Left ventricle myocardium inferior (tissue), 1 donor: ENCODE data around the gene USP24. TPM values are rescaled to one million over a fixed set of nuclear protein-coding genes. Genes with fewer than 3 reads are reported as not detected.
"Not testable (repeated sequence)": the region's sequence is repeated elsewhere in the genome, so short reads cannot be mapped to it uniquely, and the experiment has no call there.

ENCODE experiments used
- DNase-seq: peaks from one replicate; pipeline ENCODE4 v3.0.0-alpha.2; 2020
- H3K27ac ChIP-seq: fragments of 200-600 bp; replicated peaks from 2 replicates; pipeline ENCODE4 v1.8.0; 2021
- H3K27me3 ChIP-seq: fragments of 200-600 bp; 2 replicates; pipeline ENCODE4 v1.8.0; 2021; ENCODE audit warnings: low read depth
- H3K36me3 ChIP-seq: fragments of 200-600 bp; 2 replicates; pipeline ENCODE4 v1.8.0; 2021
- H3K4me1 ChIP-seq: fragments of 200-600 bp; 2 replicates; pipeline ENCODE4 v1.8.0; 2021
- H3K4me3 ChIP-seq: fragments of 200-600 bp; 2 replicates; pipeline ENCODE4 v1.8.0; 2021; ENCODE audit warnings: mild to moderate bottlenecking, moderate library complexity
- H3K9me3 ChIP-seq: fragments of 200-600 bp; replicated peaks from 2 replicates; pipeline ENCODE4 v1.8.0; 2021
- intact Hi-C: fragments of 100-400 bp; cut with micrococcal nuclease; formaldehyde crosslinking; loops from one replicate; pipeline ENCODE4 v1.11.0; 2022
- total RNA-seq: library from RNA; stranded (reverse); fragmentation: NEBNext Ultra II Directional; extraction: Animal tissue kit (Norgen Biotek cat#: 25700); gene quantifications from one replicate; pipeline ENCODE4 v1.2.1, GENCODE V29; 2021
- TF ChIP-seq, protein P1 (sequence below): fragments of 200-600 bp; IDR thresholded peaks from 2 replicates; pipeline ENCODE4 v1.8.0; 2021; ENCODE audit warnings: antibody characterized with exemption, mild to moderate bottlenecking, borderline replicate concordance
- donor health status: DM: no; HTN: yes; CAD: no; lungs with severe emphysema.

The USP24 gene
- total RNA-seq, 1 donor from 2014 or later, result 39.5 TPM

DNA sequence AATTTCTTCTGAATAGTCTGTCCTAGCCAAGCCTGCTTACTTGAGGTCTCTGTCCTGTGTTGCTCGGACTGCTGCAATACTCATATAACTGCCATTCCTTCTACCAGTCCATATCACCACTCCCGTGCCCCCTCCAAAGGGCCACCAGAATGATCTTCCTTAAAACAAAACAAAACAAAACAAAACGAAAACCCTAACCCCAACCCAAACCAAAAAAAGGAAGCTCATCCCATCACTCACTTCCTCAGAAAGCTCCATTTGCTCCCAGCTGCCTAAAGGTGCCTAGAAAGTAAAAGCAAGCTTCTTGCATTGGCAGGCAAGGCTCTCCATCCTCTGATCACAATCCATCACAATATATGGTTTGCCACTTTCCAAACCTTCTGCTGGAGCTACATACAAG is 20.3 kb downstream of the USP24 start:
- H3K4me1 ChIP-seq, result peaks cover 66% of the 10 kb centered on the region
- no peak overlapping the region for H3K4me3 ChIP-seq
- no peak overlapping the region for H3K27ac ChIP-seq
- no peak for DNase-seq
- no peaks in the 10 kb centered on the region for H3K9me3 ChIP-seq
- TF ChIP-seq, protein P1, sequence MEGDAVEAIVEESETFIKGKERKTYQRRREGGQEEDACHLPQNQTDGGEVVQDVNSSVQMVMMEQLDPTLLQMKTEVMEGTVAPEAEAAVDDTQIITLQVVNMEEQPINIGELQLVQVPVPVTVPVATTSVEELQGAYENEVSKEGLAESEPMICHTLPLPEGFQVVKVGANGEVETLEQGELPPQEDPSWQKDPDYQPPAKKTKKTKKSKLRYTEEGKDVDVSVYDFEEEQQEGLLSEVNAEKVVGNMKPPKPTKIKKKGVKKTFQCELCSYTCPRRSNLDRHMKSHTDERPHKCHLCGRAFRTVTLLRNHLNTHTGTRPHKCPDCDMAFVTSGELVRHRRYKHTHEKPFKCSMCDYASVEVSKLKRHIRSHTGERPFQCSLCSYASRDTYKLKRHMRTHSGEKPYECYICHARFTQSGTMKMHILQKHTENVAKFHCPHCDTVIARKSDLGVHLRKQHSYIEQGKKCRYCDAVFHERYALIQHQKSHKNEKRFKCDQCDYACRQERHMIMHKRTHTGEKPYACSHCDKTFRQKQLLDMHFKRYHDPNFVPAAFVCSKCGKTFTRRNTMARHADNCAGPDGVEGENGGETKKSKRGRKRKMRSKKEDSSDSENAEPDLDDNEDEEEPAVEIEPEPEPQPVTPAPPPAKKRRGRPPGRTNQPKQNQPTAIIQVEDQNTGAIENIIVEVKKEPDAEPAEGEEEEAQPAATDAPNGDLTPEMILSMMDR, result no peak
- intact Hi-C loops, result no loop called here
- H3K27me3 ChIP-seq, result no peaks in the 10 kb centered on the region
- H3K36me3 ChIP-seq, result peaks cover 3% of the 10 kb centered on the region

DNA sequence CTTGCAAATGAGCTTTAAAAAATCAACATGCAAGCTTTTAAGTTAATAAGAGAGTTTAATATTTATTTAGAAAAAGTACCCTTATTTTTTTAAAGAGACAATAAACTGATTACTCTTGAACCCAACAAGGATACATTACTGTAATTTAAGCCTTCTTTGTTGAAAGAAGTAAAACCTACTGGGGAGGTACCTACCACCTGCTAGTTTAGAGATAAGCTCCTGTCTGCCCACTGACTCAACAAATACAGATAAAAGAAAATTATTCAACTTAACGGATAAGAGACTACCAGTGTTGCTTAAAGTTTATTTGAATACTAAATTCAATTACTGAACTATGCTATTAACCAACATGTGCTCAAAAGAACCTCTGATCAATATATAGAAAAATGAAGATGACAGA is 23.1 kb downstream of the USP24 start:
- H3K4me3 ChIP-seq, result no peak overlapping the region
- no peak overlapping the region for H3K27ac ChIP-seq
- DNase-seq, result no peak
- intact Hi-C loops, result no loop called here
- H3K9me3 ChIP-seq, result no peaks in the 10 kb centered on the region
- peaks cover 56% of the 10 kb centered on the region for H3K4me1 ChIP-seq
- H3K27me3 ChIP-seq, result no peaks in the 10 kb centered on the region
- TF ChIP-seq, protein P1, result no peak
- H3K36me3 ChIP-seq, result no peaks in the 10 kb centered on the region

DNA sequence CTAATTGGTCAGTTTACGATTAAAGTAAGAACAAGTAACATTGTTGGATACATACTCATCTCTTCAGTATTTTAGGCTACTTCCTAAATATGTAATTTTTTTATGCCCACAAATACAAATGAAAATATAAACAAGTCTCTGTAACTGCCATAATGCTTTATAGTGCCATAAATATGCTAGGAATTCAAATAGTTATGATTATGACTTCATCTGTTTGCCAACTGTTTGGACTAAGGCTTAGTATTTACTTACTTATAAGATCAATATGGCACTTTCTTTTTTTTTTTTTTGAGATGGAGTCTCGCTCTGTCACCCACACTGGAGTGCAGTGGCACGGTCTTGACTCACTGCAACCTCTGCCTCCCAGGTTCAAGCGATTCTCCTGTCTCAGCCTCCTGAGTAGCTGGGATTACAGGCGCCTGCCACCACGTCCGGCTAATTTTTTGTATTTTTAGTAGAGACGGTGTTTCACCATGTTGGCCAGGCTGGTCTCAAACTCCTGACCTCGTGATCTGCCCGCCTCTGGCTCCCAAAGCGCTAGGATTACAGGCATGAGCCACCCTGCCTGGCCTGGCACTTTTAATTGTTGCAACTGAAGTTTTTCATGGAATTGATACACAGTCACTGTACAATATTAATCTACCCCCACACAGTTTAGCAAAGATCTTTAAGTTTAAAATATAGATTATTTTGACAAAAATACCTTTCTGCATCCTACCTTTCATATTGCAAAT is 23.8 kb downstream of the USP24 start:
- H3K27ac ChIP-seq, intact Hi-C loops, H3K27me3 ChIP-seq, H3K4me3 ChIP-seq, H3K9me3 ChIP-seq, H3K36me3 ChIP-seq, DNase-seq: not testable (repeated sequence)
- peaks cover 49% of the 10 kb centered on the region for H3K4me1 ChIP-seq

DNA sequence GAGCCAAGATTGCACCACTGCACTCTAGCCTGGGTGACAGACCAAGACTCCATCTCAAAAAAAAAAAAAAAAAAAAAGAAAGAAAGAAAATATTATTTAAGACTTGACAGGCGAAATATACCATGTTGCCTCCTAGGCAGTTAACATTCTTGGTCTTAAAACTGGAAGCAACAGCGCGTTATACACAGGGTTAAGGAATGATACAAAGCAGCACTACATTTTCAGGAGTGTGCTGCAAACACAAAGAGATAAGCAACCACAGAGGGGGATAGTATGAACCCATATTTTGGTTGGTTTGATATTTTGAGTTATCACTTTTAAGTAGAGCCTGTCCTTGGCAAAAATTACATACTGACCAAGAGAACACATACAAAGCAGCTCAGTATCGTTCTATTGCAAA is 25.1 kb downstream of the USP24 start:
- intact Hi-C loops, result no loop called here

DNA sequence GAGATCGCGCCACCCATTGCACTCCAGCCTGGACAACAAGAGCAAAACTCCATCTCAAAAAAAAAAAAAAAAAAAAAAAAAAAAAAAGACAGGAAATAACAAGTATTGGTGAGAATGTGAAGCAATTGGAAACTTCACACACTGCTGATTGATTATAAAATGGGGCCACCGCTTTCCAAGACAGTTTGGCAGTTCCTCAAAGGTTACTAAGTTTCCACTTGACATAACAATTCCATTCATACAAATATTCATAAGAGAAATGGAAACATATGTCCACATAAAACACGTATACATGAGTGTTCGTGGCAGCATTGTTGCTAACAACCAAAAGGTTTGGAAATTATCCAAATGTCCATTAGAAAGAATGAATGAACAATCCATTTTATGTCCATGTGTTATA is 26.3 kb downstream of the USP24 start:
- Histone ChIP-seq H3K4me1 (peaks cover 24% of the 10 kb centered on the region), H3K4me3 (no peak overlapping the region), H3K27me3 (no peaks in the 10 kb centered on the region), H3K9me3 (peaks cover 13% of the 10 kb centered on the region), H3K27ac (no peak overlapping the region), H3K36me3 (no peaks in the 10 kb centered on the region)
- TF ChIP-seq, protein P1, result no peak
- DNase-seq, result no peak
- intact Hi-C loops, result no loop called here

More for the DNA sequence above, 25.1 kb downstream of the USP24 start:
- Histone ChIP-seq H3K4me1 (peaks cover 36% of the 10 kb centered on the region), H3K27ac (no peak overlapping the region), H3K36me3 (no peaks in the 10 kb centered on the region), H3K4me3 (no peak overlapping the region), H3K27me3 (no peaks in the 10 kb centered on the region), H3K9me3 (peaks cover under 1% of the 10 kb centered on the region)
- no peak for DNase-seq
- TF ChIP-seq, protein P1, result no peak

DNA sequence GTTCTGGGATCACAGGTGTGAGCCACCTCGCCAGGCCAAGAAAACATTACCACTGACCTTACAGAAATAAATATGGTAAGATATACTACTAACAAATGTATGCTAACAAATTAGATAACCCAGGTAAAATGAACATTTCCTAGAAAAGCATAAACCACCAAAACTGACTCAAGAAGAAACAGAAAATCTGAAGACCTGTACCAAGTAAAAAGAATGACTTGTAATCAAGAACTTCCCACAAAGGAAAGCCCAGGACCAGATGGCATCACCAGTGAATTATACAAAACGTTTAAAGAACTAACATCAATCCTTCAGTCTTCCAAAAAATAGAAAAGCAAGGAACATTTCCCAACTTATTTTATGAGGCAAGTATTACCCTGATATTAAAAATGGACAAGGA is 29.3 kb downstream of the USP24 start:
- H3K4me3 ChIP-seq, result no peak overlapping the region
- H3K36me3 ChIP-seq, result no peaks in the 10 kb centered on the region
- peaks cover 18% of the 10 kb centered on the region for H3K9me3 ChIP-seq
- intact Hi-C loops, result no loop called here
- no peaks in the 10 kb centered on the region for H3K27me3 ChIP-seq
- TF ChIP-seq, protein P1, result no peak
- H3K4me1 ChIP-seq, result peaks cover 25% of the 10 kb centered on the region
- DNase-seq, result no peak
- H3K27ac ChIP-seq, result no peak overlapping the region
